Activated T-cell treated with anti-CD3 and anti-CD28 coated beads for 4 hours (primary cell): ENCODE measurements around the gene ALG6.
"Not testable (repeated sequence)": the region's sequence is repeated elsewhere in the genome, so short reads cannot be mapped to it uniquely, and the experiment has no call there.

Source experiments
- DNase-seq: peaks from one replicate; pipeline ENCODE4 v3.0.0-alpha.2; 2020

The ALG6 gene

GRCh38 chr1:63418101-63418500 lies 50.7 kb downstream of the ALG6 start:
- no peak for DNase-seq

DNA sequence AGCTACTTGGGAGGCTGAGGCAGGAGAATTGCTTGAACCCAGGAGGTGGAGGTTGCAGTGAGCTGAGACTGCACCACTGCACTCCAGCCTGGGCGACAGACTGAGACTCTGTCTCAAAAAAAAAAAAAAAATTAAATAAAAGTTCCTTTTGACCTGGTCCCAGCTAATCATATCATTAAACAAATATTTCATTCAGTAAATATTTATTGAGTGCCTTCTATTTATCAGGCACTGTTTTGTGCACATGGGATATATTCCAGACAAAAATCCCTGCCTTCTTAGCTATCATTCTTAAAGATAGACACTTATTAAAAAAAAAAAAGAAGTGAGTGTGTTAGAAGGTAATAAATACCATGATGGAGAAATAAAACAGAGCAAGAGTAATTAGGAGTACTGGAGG lies 53.3 kb downstream of the ALG6 start:
- DNase-seq: not testable (repeated sequence)

GRCh38 chr1:63423649-63424048 lies 56.2 kb downstream of the ALG6 start:
- DNase-seq: no peak

GRCh38 chr1:63428815-63429214 lies 61.4 kb downstream of the ALG6 start:
- DNase-seq: no peak

DNA sequence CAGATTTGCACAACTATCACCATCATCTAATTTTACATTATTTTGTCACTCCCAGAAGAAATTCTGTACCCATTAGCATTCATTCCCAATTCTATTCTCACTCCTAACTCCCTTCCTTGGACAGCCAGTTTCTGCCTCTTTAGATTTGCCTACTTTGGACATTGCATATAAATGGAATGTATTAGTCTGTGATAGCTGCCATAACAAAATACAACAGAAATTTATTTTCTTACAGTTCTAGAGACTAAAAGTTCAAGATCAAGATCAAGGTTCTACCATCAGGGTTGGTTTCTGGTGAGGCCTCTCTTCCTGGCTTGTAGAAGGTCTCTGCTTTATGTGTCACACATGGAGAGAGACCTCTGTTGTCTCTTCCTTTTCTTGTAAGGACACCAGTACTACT lies 61.9 kb downstream of the ALG6 start:
- no peak for DNase-seq

DNA sequence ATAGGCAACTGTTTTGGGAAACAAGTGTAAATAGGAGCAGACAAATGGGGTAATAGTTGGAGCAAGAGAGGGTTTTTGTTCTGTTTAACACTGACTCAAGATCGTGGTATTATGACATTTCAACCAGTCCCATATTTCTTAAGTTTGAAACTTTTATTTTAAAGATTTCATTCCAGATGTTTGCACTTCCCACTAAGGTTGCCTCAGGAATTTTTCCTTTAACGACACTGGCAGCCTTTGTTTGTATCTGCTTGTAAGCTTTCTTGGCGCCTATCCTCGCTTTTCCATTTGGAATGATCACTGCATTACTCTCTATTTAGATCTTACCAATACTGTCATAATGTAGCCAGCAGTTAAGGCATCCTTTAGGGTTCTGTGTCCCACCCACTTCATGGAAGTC lies 67.7 kb downstream of the ALG6 start:
- no peak for DNase-seq

DNA sequence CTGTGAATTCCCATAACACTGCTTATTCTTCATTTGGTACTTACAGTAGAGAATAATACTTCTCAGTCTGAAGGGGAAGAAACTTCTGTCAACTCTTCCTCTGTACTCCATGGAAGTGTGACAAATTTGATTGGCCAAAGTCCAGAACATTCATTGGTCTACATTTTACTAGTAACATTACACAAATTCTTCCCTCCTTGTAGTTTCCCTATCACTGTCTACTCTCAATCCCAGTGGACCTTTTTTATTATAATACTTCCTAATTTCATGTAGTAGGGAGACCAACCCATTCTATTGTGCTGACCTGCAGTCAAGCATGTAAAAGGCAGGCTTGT lies 74.7 kb downstream of the ALG6 start:
- no peak for DNase-seq

DNA sequence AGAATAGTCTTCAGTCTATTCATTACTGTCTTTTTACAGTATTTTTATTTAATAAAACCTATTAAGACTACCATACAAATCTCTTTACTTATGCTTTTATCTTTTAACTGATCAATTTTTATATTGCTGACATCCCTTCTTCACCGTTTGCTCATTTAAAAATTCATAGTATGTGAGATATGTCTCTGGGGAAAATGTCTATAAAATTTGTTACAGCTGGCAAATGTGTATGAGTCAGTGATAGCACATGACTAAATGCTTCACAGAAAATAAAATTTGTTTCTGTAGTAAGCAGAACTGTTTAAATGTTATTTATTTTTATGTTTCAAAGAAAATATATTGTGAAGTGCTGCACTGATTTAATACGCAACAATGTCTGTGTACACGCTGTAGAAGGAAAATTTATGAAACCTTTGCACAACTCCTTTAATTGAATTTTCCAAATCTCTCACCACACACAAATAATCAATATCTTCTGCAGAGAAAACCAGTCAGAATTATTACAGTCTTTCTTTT lies 81.4 kb downstream of the ALG6 start:
- DNase-seq: no peak

DNA sequence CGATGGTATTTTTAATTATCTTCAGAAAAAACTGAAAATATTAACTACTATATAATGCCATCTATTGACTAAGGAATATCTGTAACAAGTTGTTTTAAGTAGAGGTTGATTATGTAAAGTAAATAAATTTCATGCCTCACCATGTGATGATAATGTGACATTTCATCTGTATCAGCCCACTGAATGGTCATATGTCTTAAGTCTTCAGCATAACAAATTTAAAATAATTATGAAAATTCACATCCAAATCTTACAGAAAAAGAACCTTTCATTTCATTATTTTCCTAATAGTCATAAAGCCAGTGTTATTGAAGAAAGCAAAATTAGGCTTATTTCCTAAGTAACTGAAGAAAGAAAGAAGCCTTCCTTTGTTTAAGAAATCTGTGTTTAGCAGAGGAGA lies 83.0 kb downstream of the ALG6 start:
- DNase-seq: no peak

GRCh38 chr1:63453232-63453631 lies 85.8 kb downstream of the ALG6 start:
- DNase-seq: no peak

DNA sequence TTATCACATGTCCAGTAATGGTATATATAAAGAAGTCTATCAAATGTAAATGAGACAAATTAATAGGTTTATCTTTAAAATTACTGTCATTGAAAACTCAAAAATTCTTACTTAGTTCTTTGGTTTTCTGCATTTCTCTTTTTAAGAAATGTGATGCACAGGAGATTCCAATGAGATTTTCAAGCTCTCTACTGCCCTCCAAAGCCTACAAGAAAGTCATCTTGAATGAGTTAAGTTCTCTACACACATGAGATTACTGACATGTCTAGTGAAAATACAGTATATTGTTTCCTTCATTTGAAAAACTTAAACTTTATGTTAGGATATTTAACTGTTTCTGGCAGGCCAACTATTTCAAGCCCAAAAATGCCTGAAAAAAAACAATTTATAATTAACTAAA lies 86.8 kb downstream of the ALG6 start:
- DNase-seq: no peak

- no peak for DNase-seq
These were observed 91.3 kb downstream of the ALG6 start for GRCh38 chr1:63458750-63459149.

- no peak for DNase-seq
These were observed 94.3 kb downstream of the ALG6 start for GRCh38 chr1:63461661-63462230.

DNA sequence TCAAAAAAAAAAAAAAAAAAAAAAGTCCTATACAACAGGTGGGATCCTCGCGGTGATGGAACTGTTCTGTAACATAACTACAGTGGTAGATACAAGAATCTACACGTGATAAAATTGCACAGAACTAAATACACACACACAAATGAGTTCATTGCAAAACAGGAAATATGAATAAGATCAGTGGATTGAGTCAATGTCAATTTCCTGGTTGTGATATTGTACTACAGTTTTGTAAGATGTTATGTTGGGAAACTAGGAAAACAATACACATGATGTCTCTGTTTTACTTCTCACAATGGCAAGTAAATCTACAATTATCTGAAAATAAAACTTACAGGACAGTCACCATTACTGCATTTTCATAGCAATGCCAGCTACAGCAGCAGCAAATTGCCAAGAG lies 95.8 kb downstream of the ALG6 start:
- no peak for DNase-seq

DNA sequence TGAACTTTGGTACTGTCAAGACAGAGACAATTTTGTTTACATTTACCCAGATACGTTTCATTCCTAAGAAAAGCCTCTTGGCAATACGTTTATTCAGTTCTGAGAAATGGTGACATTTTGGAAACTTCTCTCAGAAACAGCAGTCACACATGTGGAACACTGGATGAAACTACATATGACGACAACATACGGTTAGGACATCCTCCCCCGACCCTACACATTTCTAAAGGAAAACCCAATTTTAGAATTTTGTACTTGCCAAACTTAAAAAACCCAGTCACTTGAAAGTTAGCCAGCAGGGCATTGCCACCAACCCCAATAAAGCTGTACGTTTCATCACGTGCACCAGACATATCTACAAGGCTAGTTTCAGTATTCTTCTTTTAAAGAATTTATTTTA lies 98.8 kb downstream of the ALG6 start:
- no peak for DNase-seq

DNA sequence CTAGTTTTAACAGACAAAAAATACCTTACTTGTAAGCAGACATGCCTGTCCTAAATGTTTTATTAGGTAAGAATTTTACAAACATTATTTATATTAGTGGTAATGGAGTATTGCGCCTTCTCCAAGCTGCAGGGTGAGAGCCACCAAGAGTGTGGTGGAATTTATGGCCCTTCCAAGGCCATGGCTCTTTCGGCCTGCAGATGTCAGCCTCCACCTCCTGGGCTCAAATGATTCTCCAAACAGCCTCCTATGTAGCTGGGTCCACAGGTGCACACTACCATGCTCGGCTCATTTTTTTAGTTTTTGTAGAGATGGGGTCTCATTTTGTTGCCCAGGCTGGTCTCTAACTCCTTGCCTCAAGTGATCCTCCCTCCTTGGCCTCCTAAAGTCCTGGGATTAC lies 99.3 kb downstream of the ALG6 start:
- DNase-seq: no peak

GRCh38 chr1:63468683-63469082 lies 101.3 kb downstream of the ALG6 start:
- not testable (repeated sequence) for DNase-seq

DNA sequence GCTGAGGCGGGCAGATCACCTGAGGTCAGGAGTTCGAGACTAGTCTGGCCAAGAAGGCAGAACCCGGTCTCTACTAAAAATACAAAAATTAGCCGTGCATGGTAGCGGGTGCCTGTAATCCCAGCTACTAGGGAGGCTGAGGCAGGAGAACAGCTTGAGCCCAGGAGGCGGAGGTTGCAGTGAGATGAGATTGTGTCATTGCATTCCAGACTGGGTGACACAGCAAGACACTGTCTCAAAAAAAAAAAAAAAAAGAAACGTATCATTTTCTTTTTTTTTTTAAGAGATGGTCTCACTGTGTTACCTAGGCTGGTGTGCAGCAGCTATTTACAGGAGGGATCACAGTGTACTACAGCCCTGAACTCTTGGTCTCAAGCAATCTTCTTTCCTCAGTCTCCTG lies 108.3 kb downstream of the ALG6 start:
- DNase-seq: no peak

DNA sequence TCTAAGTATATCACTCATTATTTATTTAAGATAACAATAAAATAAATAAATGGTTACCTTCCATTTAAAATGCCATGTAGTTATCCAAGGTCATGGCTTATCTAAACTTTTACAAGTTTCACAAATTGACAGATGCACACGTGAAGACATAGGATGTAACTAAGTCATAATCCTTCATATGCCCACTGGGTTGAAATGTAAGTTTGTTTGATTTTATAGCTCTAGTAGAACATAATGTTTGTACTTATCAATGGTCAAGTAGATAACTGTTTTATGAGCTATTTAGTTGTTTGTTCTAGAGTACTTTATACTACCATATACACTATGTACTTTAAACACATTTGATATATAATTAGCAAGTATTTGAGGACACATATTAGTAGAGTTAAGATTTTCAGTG lies 112.6 kb downstream of the ALG6 start:
- DNase-seq: no peak

- DNase-seq: no peak
These were observed 119.2 kb downstream of the ALG6 start for GRCh38 chr1:63486629-63487028.

- DNase-seq: no peak
These were observed 120.1 kb downstream of the ALG6 start for GRCh38 chr1:63487336-63488065.
